Spleen (tissue), 7 donors: ENCODE measurements around the gene DEPP1.

Experiments used
- POLR2AphosphoS5 ChIP-seq, 3 donors: sonication (generic); formaldehyde crosslinking; IDR thresholded peaks; one replicate each; pipeline ENCODE4 v1.5.1; 2017; ENCODE audit warnings: antibody characterized with exemption in 3 of 3
- TF ChIP-seq, protein P1 (sequence below), 11 experiments: fragments of 200-600 bp in 7 of 11; fragments of 450-650 bp in 4 of 11; sonication (generic) in 4 of 11; IDR thresholded peaks in 8 of 11; conservative IDR thresholded peaks in 3 of 11; 1 replicate in 7 of 11; 2 replicates in 4 of 11; pipeline versions ENCODE4 v1.4.0 to v1.8.0; 2016 to 2021; ENCODE audit warnings: antibody characterized with exemption in 11 of 11, inconsistent platforms in 4 of 11, mild to moderate bottlenecking in 1 of 11
- donor health status: DM: no; HTN: no; CAD: no; lungs with moderate emphysema.
- donor health status: DM: no; HTN: no; CAD: no.
- donor health status: DM: no; HTN: no; CAD: no.

DNA sequence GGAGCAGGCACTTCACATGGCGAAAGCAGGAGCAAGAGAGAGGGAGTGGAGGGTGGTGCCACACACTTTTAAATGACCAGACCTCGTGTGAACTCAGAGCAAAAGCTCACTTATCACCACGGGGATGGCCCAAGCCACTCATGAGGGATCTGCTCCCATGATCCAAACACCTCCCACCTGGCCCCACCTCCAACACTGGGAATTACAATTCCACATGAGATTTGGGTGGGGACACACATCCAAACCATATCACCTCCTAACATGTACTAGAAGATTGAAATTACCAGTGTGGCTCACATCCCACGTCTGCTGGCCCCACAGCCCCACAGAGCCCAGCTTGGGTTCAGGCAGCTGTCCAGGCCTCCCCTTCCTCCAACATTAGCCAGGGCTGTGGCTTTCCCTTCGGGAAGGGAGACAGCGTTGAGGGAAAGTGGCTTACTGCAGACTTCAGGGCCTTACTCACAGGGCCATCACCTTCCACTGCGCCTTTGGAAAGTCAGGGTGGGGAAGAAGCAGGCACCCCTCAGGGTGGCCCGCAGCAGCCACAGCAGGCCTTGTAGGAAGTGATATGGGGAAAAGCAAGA is 7.7 kb downstream of the DEPP1 start:
- TF ChIP-seq, protein P1, sequence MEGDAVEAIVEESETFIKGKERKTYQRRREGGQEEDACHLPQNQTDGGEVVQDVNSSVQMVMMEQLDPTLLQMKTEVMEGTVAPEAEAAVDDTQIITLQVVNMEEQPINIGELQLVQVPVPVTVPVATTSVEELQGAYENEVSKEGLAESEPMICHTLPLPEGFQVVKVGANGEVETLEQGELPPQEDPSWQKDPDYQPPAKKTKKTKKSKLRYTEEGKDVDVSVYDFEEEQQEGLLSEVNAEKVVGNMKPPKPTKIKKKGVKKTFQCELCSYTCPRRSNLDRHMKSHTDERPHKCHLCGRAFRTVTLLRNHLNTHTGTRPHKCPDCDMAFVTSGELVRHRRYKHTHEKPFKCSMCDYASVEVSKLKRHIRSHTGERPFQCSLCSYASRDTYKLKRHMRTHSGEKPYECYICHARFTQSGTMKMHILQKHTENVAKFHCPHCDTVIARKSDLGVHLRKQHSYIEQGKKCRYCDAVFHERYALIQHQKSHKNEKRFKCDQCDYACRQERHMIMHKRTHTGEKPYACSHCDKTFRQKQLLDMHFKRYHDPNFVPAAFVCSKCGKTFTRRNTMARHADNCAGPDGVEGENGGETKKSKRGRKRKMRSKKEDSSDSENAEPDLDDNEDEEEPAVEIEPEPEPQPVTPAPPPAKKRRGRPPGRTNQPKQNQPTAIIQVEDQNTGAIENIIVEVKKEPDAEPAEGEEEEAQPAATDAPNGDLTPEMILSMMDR (IDR thresholded peaks at IDR 0.05 in 8 of 11, conservative IDR thresholded peaks at IDR 0.05 in 3 of 11) = no peak
- no peak for TF ChIP-seq POLR2AphosphoS5 (IDR thresholded peaks at IDR 0.05)
